K562 (cell line): ENCODE data around the gene NEDD8. TPM values are rescaled to one million over a fixed set of nuclear protein-coding genes. Genes with fewer than 3 reads are reported as not detected.

ENCODE experiments used
- C11orf30 ChIP-seq: fragments of 450-650 bp; IDR thresholded peaks from 2 replicates; pipeline ENCODE4 v1.6.1; 2016; ENCODE audit warnings: low read depth, mild to moderate bottlenecking
- FOS ChIP-seq: IDR thresholded peaks from 3 replicates; pipeline ENCODE4 v1.6.1; 2011; ENCODE audit not compliant: insufficient read length; ENCODE audit errors: extremely low read depth
- GABPA ChIP-seq: fragments of 200-800 bp; sonication (Bioruptor generic); conservative IDR thresholded peaks from 2 replicates; pipeline ENCODE4 v1.6.1; 2016; ENCODE audit warnings: low read depth, missing genetic modification characterization, missing compliant biosample characterization
- HMGN3 ChIP-seq: IDR thresholded peaks from 2 replicates; pipeline ENCODE4 v1.6.1; 2011; ENCODE audit warnings: borderline replicate concordance, low read depth, mild to moderate bottlenecking, mixed read lengths, low read length; ENCODE audit not compliant: insufficient read length; ENCODE audit errors: extremely low read depth
- IRF2 ChIP-seq: sonication (generic); formaldehyde crosslinking; IDR thresholded peaks from 2 replicates; pipeline ENCODE4 v1.8.1; 2022; ENCODE audit warnings: mild to moderate bottlenecking, missing genetic modification reagents
- NR2F6 ChIP-seq: fragments of 450-650 bp; formaldehyde crosslinking; IDR thresholded peaks from 2 replicates; pipeline ENCODE4 v1.4.0; 2020; ENCODE audit warnings: mild to moderate bottlenecking
- PML ChIP-seq: IDR thresholded peaks from 2 replicates; pipeline ENCODE4 v1.6.1; 2012; ENCODE audit warnings: low read length, inconsistent platforms
- RCOR1 ChIP-seq, 2 experiments: IDR thresholded peaks; 2 replicates each; pipeline ENCODE4 v1.6.1; 2012; ENCODE audit warnings: low read depth in 2 of 2, low read length in 2 of 2, borderline replicate concordance in 1 of 2, improper control_type of control experiment in 1 of 2
- SUPT5H ChIP-seq: fragments of 450-650 bp; IDR thresholded peaks from 2 replicates; pipeline ENCODE4 v1.6.1; 2016
- TARDBP ChIP-seq: fragments of 450-650 bp; IDR thresholded peaks from 2 replicates; pipeline ENCODE4 v1.6.1; 2016
- TCF3 ChIP-seq: sonication (generic); formaldehyde crosslinking; IDR thresholded peaks from 2 replicates; pipeline ENCODE4 v1.4.0; 2020; ENCODE audit warnings: mild to moderate bottlenecking, missing genetic modification reagents
- ZFX ChIP-seq: sonication (generic); formaldehyde crosslinking; IDR thresholded peaks from 2 replicates; pipeline ENCODE4 v1.8.0; 2022; ENCODE audit warnings: mild to moderate bottlenecking, missing genetic modification reagents, moderate library complexity
- ZNF282 ChIP-seq: sonication (generic); formaldehyde crosslinking; IDR thresholded peaks from 2 replicates; pipeline ENCODE4 v1.8.1; 2023; ENCODE audit warnings: missing genetic modification reagents
- ZNF766 ChIP-seq: fragments of 200-800 bp; sonication (Bioruptor generic); conservative IDR thresholded peaks from 2 replicates; pipeline ENCODE4 v1.6.1; 2016; ENCODE audit warnings: missing genetic modification characterization, missing compliant biosample characterization
- ZNF77 ChIP-seq: fragments of 250-450 bp; sonication (Bioruptor Pico); IDR thresholded peaks from 2 replicates; pipeline ENCODE4 v1.5.0; 2020
- ZNF780A ChIP-seq: fragments of 250-450 bp; sonication (Bioruptor Pico); IDR thresholded peaks from 2 replicates; pipeline ENCODE4 v1.5.0; 2021; ENCODE audit warnings: mild to moderate bottlenecking
- polyA plus RNA-seq, 8 experiments: library from polyadenylated mRNA; depleted of rRNA in 4 of 8; stranded (reverse) in 5 of 8; unstranded in 3 of 8; fragments of >200 nt; fragmentation: Nextera tagmentation in 2 of 8; fragmentation: Illumina TruSeq in 1 of 8; extraction: Ambion mirVana in 2 of 8; extraction: Trizol in 1 of 8; gene quantifications; 2 replicates each; pipeline versions ENCODE4 v1.2.1 to v1.2.3, GENCODE V29; 2011 to 2014; ENCODE audit warnings: inconsistent platforms in 1 of 8, missing spikeins in 1 of 8
- total RNA-seq, 7 experiments: library from RNA; depleted of rRNA in 6 of 7; stranded (reverse); fragments of >200 nt in 6 of 7; fragmentation: Illumina TruSeq in 2 of 7; extraction: Trizol in 2 of 7; gene quantifications; 2 replicates each; pipeline versions ENCODE4 v1.2.1 to v1.2.3, GENCODE V29; 2011 to 2021; ENCODE audit warnings: low replicate concordance in 1 of 7
- TF ChIP-seq, protein P1 (sequence below): fragments of 450-650 bp; IDR thresholded peaks from 2 replicates; pipeline ENCODE4 v1.6.1; 2016; ENCODE audit warnings: mild to moderate bottlenecking, moderate library complexity
- TF ChIP-seq, protein P2 (sequence below): fragments of 450-650 bp; IDR thresholded peaks from 2 replicates; pipeline ENCODE4 v1.6.1; 2016

Gene NEDD8
- total and polyA plus RNA-seq, 9 of the 15 experiments (the other 6 are each of a cell fraction or from before 2014, with no cell fraction given): 142 to 691 (median 260) TPM

DNA sequence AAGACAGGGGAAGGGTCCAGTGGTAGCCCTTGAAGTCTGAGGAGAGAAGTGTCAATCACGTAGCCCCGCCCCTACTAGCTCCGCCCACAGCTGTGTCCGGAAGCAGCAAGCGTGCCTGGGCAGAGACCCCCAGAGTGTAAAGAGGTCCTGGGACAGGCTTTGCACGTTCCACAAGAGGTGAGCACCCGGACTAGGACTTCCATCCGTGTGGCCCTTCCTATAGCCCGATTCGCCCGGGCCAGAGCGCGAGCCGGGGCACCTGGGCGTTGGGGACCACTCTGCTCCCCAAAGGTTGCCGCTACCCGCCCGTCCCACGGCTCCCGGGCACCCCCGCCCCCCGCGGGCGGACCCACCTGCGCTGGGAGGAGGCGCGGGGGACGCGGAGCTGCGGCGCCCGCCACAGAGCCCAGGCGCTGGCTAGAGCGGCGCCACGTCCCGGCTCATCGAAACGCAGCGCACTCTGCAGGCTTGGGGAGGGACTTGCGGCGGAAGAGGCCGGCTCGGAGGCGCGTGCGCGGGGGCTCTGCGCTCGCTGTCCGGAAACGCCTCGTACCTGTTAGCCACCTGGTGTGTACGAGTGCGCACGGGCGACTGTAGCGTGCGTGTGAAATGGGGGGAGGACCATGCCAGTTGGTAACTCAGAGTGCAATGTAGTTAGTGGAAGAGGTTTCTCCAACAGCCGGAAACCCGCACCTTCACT, 39.1 kb upstream of the NEDD8 start, which contains the start of gene RABGGTA (continued):
- TF ChIP-seq, protein P1, sequence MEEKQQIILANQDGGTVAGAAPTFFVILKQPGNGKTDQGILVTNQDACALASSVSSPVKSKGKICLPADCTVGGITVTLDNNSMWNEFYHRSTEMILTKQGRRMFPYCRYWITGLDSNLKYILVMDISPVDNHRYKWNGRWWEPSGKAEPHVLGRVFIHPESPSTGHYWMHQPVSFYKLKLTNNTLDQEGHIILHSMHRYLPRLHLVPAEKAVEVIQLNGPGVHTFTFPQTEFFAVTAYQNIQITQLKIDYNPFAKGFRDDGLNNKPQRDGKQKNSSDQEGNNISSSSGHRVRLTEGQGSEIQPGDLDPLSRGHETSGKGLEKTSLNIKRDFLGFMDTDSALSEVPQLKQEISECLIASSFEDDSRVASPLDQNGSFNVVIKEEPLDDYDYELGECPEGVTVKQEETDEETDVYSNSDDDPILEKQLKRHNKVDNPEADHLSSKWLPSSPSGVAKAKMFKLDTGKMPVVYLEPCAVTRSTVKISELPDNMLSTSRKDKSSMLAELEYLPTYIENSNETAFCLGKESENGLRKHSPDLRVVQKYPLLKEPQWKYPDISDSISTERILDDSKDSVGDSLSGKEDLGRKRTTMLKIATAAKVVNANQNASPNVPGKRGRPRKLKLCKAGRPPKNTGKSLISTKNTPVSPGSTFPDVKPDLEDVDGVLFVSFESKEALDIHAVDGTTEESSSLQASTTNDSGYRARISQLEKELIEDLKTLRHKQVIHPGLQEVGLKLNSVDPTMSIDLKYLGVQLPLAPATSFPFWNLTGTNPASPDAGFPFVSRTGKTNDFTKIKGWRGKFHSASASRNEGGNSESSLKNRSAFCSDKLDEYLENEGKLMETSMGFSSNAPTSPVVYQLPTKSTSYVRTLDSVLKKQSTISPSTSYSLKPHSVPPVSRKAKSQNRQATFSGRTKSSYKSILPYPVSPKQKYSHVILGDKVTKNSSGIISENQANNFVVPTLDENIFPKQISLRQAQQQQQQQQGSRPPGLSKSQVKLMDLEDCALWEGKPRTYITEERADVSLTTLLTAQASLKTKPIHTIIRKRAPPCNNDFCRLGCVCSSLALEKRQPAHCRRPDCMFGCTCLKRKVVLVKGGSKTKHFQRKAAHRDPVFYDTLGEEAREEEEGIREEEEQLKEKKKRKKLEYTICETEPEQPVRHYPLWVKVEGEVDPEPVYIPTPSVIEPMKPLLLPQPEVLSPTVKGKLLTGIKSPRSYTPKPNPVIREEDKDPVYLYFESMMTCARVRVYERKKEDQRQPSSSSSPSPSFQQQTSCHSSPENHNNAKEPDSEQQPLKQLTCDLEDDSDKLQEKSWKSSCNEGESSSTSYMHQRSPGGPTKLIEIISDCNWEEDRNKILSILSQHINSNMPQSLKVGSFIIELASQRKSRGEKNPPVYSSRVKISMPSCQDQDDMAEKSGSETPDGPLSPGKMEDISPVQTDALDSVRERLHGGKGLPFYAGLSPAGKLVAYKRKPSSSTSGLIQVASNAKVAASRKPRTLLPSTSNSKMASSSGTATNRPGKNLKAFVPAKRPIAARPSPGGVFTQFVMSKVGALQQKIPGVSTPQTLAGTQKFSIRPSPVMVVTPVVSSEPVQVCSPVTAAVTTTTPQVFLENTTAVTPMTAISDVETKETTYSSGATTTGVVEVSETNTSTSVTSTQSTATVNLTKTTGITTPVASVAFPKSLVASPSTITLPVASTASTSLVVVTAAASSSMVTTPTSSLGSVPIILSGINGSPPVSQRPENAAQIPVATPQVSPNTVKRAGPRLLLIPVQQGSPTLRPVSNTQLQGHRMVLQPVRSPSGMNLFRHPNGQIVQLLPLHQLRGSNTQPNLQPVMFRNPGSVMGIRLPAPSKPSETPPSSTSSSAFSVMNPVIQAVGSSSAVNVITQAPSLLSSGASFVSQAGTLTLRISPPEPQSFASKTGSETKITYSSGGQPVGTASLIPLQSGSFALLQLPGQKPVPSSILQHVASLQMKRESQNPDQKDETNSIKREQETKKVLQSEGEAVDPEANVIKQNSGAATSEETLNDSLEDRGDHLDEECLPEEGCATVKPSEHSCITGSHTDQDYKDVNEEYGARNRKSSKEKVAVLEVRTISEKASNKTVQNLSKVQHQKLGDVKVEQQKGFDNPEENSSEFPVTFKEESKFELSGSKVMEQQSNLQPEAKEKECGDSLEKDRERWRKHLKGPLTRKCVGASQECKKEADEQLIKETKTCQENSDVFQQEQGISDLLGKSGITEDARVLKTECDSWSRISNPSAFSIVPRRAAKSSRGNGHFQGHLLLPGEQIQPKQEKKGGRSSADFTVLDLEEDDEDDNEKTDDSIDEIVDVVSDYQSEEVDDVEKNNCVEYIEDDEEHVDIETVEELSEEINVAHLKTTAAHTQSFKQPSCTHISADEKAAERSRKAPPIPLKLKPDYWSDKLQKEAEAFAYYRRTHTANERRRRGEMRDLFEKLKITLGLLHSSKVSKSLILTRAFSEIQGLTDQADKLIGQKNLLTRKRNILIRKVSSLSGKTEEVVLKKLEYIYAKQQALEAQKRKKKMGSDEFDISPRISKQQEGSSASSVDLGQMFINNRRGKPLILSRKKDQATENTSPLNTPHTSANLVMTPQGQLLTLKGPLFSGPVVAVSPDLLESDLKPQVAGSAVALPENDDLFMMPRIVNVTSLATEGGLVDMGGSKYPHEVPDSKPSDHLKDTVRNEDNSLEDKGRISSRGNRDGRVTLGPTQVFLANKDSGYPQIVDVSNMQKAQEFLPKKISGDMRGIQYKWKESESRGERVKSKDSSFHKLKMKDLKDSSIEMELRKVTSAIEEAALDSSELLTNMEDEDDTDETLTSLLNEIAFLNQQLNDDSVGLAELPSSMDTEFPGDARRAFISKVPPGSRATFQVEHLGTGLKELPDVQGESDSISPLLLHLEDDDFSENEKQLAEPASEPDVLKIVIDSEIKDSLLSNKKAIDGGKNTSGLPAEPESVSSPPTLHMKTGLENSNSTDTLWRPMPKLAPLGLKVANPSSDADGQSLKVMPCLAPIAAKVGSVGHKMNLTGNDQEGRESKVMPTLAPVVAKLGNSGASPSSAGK: peak; percentile 93
- TF ChIP-seq HMGN3: peak; percentile 85
- no peak for TF ChIP-seq FOS
- TF ChIP-seq NR2F6 (CRISPR knock-in tag): no peak
- no peak for TF ChIP-seq ZNF282 (CRISPR knock-in tag)
- no peak for TF ChIP-seq ZNF780A (CRISPR knock-in tag)
- TF ChIP-seq PML: 0 out of 2 replicates have a peak, but pooled peaks have one; percentile 31
- peak; percentile 59; the same call in 1 of the 2 replicates for TF ChIP-seq ZNF766 (CRISPR knock-in tag)
- peak; percentile 62 for TF ChIP-seq SUPT5H
- TF ChIP-seq TARDBP: peak; percentile 45; the same call in 1 of the 2 replicates
- peak in 1 of 2 experiments; percentile 63; a peak in 2 of 4 replicates for TF ChIP-seq RCOR1 (IDR thresholded peaks at IDR 0.05; ENCODE audit: borderline replicate concordance in 1 of 2, low read depth in 2 of 2, low read length in 2 of 2)
- peak; percentile 82 for TF ChIP-seq GABPA
- TF ChIP-seq ZNF77 (CRISPR knock-in tag): no peak
- TF ChIP-seq TCF3 (CRISPR knock-in tag): peak; percentile 30
- TF ChIP-seq, protein P2, sequence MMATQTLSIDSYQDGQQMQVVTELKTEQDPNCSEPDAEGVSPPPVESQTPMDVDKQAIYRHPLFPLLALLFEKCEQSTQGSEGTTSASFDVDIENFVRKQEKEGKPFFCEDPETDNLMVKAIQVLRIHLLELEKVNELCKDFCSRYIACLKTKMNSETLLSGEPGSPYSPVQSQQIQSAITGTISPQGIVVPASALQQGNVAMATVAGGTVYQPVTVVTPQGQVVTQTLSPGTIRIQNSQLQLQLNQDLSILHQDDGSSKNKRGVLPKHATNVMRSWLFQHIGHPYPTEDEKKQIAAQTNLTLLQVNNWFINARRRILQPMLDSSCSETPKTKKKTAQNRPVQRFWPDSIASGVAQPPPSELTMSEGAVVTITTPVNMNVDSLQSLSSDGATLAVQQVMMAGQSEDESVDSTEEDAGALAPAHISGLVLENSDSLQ: peak; percentile 98
- no peak for TF ChIP-seq IRF2
- TF ChIP-seq ZFX: peak; percentile 52; the same call in 1 of the 2 replicates
- TF ChIP-seq C11orf30: peak; percentile 39; the same call in 1 of the 2 replicates
